Brain pericyte (primary cell): ENCODE results near the gene MRPL9.
A peak's percentile ranks its signal among the peaks of the same experiment; 100 is the strongest.

Source experiments
- DNase-seq: peaks from one replicate; pipeline ENCODE4 v3.0.0-alpha.2; 2012; ENCODE audit warnings: low read depth, low spot score

MRPL9 gene

DNA sequence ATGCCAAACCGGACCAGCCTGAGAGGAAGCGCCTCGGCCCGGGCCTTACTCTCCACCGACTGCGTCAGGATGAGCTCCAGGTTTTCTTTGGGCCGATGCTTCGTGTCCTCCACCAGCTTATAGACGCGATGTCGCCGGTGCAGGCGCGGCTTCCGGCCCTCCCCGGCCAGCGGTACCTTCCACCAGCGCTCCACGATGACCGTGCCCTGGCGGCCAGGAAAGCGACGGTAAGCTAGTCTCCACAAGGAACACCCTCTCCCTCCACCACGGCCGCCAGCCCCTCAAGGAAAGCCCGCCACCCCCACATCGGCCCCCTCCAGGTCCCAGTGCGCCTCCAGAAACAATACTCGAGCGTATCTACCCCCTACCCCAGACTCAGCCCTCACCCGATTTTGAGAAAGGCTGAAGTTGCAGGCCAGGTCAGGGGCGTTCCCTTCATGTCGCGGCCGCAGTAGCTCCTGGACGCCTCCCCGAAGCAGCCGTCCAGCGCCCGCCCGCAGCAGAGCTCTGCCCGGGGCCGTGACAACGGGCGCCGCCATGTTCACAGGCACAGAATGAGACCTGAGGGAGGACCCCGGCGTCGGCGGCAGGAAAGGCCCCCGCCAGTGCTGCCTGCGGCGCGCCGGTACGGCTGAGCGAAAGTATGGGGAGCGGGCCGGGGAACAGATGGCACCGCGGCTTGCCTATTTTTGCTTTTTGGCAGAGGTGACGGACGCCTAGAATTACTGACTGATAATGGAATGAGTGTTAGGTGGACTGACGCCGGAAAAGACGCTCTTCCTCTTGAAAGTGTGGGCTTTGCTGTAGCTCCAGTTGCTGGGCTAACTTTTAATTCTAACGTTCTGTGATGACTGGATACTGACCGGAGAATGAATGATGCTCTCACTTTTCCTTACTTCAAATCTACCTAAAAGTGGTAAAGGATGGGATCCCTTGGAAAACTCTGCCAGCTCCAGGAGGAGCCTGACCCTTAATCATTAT, at the start of gene MRPL9:
Gene MRPL9 (minus strand): TSS at position 556 of the 981 bp plus-strand sequence. CDS start 17 bp downstream, at position 539.
- peak; percentile 12 for DNase-seq

DNA sequence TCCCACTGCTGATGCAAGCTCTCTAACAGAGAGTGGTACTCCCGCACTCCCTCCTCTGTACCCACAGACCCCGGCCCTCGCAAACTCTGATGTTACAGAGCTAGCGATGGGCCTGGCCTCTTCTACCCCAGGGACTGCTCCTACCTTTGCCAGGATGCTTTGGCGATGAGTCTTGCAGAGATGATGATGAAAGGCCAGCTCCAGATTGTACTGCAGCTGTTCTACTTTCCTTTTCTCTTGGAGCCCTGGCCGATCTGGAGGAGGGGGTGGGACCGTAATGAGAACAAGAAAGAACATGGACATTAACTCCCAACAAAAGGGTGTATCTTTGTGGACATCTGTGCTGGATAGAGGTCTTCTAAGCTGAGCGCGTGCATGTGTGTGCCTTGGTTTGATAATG, 47.9 kb upstream of the MRPL9 start:
- DNase-seq = no peak

GRCh38 chr1:151809985-151810556, 46.8 kb upstream of the MRPL9 start:
- no peak for DNase-seq

- no peak for DNase-seq
Measured at GRCh38 chr1:151809290-151809984, 46.1 kb upstream of the MRPL9 start.

GRCh38 chr1:151807766-151808165, 44.5 kb upstream of the MRPL9 start:
- no peak for DNase-seq

GRCh38 chr1:151807131-151807530, 43.8 kb upstream of the MRPL9 start:
- no peak for DNase-seq

DNA sequence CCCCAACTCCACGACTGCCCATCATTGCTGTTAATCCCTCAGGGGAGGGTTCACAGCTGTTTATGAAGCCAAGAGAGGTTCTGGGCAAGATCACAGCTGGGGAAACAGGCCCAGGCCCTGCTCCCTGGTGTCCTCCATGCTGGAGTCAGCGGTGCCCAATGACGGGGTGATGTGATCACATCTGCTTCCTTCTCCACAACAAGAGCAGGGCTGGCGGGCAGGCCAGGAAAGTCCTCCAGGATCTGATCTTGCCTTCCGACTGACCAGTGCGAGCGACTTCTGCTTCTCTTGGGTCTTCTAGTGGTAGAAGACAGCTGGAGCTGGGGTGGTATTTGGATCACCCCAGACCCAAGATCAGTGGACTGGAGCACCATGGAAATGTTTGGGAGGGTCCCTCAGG, 42.9 kb upstream of the MRPL9 start:
- DNase-seq = no peak

- no peak for DNase-seq
Measured at GRCh38 chr1:151805066-151805820, 41.9 kb upstream of the MRPL9 start, which contains the start of gene LINGO4. Gene LINGO4, minus strand, starts transcription at chr1:151805419. Its CDS starts 2,715 bp downstream, at chr1:151802704.

- no peak for DNase-seq
Measured at GRCh38 chr1:151803915-151804314, 40.6 kb upstream of the MRPL9 start.

- DNase-seq = no peak
Measured at GRCh38 chr1:151803164-151803563, 39.9 kb upstream of the MRPL9 start.

- no peak for DNase-seq
Measured at GRCh38 chr1:151802372-151802771, 39.1 kb upstream of the MRPL9 start.

- no peak for DNase-seq
Measured at GRCh38 chr1:151801846-151802245, 38.5 kb upstream of the MRPL9 start.

DNA sequence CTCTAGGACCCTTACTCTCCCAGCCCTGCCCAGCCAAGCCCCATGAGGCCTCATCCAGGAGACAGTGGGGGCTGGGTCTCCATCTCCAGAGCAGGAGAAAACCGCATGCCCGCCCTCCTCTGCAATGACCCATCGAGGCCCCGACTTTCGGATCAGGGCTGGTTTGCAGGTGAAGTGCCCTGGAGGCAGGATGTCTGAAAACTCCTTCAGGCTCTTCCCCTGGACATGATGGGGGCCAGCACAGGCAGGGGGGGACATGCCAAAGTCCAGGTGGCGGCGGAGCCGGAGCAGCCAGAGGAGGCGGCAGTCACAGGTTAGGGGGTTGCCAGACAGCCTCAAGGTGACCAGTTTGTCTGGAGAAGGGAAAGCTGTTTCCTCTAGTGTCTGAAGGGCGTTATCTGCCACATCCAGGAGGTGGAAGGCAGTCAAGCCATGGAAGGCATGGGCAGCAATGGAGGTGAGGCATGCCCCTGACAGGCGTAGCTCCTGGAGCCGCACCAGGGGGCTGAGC, 38.1 kb upstream of the MRPL9 start:
- no peak for DNase-seq

DNA sequence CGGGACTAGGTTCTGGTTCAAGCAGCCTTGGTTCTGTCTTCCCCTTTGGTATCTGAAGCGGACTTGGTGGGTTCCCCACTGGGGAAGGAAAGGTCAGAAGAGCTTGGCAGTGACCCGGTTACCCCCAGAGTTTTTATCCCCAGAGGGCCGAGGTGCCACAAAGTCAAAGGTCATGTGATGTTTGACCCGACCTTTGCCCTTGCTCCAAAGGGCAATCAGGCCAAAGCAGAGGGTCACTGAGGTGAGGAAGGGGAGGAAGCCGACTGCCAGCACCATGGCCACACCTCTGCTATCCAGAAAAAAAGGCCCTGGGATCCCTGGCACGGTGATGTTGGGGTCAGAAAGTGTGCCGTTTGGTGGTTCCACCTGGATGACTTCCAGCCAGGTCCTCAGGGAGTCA, 37.5 kb upstream of the MRPL9 start:
- DNase-seq = no peak

- DNase-seq = no peak
Measured at GRCh38 chr1:151799179-151800022, 36.1 kb upstream of the MRPL9 start.

- no peak for DNase-seq
Measured at GRCh38 chr1:151798571-151798970, 35.3 kb upstream of the MRPL9 start.

GRCh38 chr1:151790940-151791651, 27.8 kb upstream of the MRPL9 start:
- DNase-seq = no peak

- peak; percentile 98 for DNase-seq
Measured at GRCh38 chr1:151790071-151790939, 27.0 kb upstream of the MRPL9 start, which contains the start of gene TDRKH. Gene TDRKH, minus strand, starts transcription at chr1:151790500. Its CDS starts 7,478 bp downstream, at chr1:151783022.

DNA sequence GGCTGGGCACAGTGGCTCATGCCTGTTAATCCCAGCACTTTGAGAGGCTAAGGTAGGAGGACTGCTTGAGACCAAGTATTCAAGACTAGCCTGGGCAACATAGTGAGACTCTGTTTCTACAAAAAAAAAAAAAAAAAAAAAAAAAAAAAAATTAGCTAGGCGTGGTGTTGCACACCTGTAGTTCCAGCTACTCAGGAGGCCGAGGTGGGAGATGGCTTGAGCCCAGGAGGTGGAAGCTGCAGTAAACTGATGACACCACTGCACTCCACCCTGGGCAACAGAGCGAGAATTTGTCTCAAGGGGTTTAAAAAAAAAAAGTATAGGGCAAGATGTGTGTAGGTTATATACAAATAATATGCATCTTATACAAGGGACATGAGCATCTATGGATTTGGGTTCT, 24.4 kb upstream of the MRPL9 start:
- no peak for DNase-seq
